Measurements from ENCODE around the gene PDX1.

The PDX1 gene

DNA sequence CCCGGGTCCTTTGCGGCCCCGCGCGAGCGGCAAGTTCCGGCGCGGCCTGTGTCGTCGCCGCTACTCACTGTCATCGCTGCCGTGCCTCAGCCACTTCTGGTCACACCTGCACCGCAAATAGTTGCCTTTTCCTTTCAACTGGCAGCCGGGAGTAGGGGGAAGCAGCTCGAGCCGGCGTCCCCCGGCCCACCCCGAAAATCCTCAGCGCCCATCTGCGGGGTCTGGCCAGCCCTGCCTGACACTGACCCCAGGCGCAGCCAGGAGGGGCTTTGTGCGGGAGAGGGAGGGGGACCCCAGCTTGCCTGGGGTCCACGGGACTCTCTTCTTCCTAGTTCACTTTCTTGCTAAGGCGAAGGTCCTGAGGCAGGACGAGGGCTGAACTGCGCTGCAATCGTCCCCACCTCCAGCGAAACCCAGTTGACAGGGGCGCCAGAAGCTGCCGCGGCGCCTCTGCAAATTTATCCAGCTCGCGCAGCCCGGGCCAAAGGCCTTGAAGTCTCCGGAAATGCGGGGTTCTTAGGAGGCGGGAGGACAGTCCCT lies 1.7 kb downstream of the PDX1 start:
- Histone ChIP-seq H3K27me3 (replicated peaks) (peaks cover 100% of the 10 kb centered on the region), H3K27ac (no peak overlapping the region), H3K4me3 (ENCODE audit: low read depth, low read length) (no peak overlapping the region), H3K36me3 (replicated peaks) (no peaks in the 10 kb centered on the region)
- no peak for DNase-seq
- in situ Hi-C loops (cut with HindIII; ENCODE audit: low pct_ligation_motif_present, low sequenced_read_pairs): no loop called here
- no peak for TF ChIP-seq CTCF (IDR thresholded peaks at IDR 0.05; ENCODE audit: low read depth, low read length, missing control alignments)

- no peaks in the 10 kb centered on the region for H3K36me3 ChIP-seq (replicated peaks)
- peaks cover 100% of the 10 kb centered on the region for H3K27me3 ChIP-seq (replicated peaks)
These were observed 2.4 kb downstream of the PDX1 start for GRCh38 chr13:27921961-27922882.

DNA sequence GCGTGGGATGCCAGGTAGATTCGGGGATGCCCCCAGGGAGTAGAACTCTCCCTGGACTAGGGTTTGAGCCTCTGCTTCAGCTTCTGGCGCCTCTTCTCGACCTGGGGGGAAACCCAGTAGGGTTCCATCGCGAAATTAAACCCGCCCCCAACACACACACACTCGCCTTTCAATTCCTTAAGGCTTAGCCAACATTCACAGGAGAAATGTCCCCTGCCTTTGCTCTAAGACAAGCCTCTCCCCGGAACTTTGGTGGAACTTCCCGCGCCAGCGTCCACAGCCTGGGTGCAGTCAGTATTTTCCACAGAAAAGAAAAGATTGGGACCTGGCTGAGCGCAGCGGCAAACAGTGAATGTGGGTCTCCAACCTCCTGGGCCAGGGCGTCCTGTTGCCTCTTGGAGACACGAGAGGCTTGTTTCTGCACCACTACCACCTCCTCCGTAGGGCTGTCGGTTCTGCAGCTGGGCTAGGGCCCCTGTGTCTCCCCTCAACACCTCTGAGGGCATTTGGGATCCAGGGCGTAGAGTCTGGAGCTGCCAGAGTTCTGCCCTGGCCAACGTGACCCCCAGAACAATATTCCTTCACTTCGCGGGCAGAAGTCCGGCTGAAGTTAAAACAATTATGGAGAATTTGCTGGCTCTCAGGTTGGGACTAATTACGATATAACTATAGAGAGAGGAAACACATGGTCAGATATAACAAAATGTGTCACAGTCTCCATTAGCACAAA lies 3.2 kb downstream of the PDX1 start:
- H3K36me3 ChIP-seq (replicated peaks): no peaks in the 10 kb centered on the region

More at GRCh38 chr13:27921961-27922882, 2.4 kb downstream of the PDX1 start:
- Histone ChIP-seq H3K27ac (no peak overlapping the region), H3K4me3 (ENCODE audit: low read depth, low read length) (no peak overlapping the region)
- in situ Hi-C loops (cut with HindIII; ENCODE audit: low pct_ligation_motif_present, low sequenced_read_pairs): no loop called here
- TF ChIP-seq CTCF (IDR thresholded peaks at IDR 0.05; ENCODE audit: low read depth, low read length, missing control alignments): no peak
- DNase-seq: no peak

GRCh38 chr13:27923794-27924528 lies 4.2 kb downstream of the PDX1 start:
- peaks cover 100% of the 10 kb centered on the region for H3K27me3 ChIP-seq (replicated peaks)
- H3K4me3 ChIP-seq (ENCODE audit: low read depth, low read length): no peak overlapping the region
- in situ Hi-C loops (cut with HindIII; ENCODE audit: low pct_ligation_motif_present, low sequenced_read_pairs): no loop called here
- no peak overlapping the region for H3K27ac ChIP-seq
- TF ChIP-seq CTCF (IDR thresholded peaks at IDR 0.05; ENCODE audit: low read depth, low read length, missing control alignments): no peak
- no peak for DNase-seq
- no peaks in the 10 kb centered on the region for H3K36me3 ChIP-seq (replicated peaks)

More for the DNA sequence above, 3.2 kb downstream of the PDX1 start:
- Histone ChIP-seq H3K4me3 (ENCODE audit: low read depth, low read length) (no peak overlapping the region), H3K27ac (no peak overlapping the region), H3K27me3 (replicated peaks) (peaks cover 100% of the 10 kb centered on the region)
- TF ChIP-seq CTCF (IDR thresholded peaks at IDR 0.05; ENCODE audit: low read depth, low read length, missing control alignments): no peak
- no peak for DNase-seq
- in situ Hi-C loops (cut with HindIII; ENCODE audit: low pct_ligation_motif_present, low sequenced_read_pairs): no loop called here

GRCh38 chr13:27924529-27925141 lies 4.8 kb downstream of the PDX1 start:
- no peaks in the 10 kb centered on the region for H3K36me3 ChIP-seq (replicated peaks)
- peaks cover 100% of the 10 kb centered on the region for H3K27me3 ChIP-seq (replicated peaks)
- no peak overlapping the region for H3K4me3 ChIP-seq (ENCODE audit: low read depth, low read length)
- DNase-seq: no peak
- no peak overlapping the region for H3K27ac ChIP-seq
- TF ChIP-seq CTCF (IDR thresholded peaks at IDR 0.05; ENCODE audit: low read depth, low read length, missing control alignments): no peak
- in situ Hi-C loops (cut with HindIII; ENCODE audit: low pct_ligation_motif_present, low sequenced_read_pairs): no loop called here
